Spinal cord (tissue), 10 donors: ENCODE results near the gene IGDCC3. TPM values are rescaled to one million over a fixed set of nuclear protein-coding genes. Genes with fewer than 3 reads are reported as not detected.

Source experiments
- DNase-seq, 6 donors: peaks; one replicate each; pipeline versions ENCODE4 v3.0.0 to v3.0.0-alpha.2; 2013 to 2015; ENCODE audit warnings: low spot score in 6 of 6, low read depth in 4 of 6
- H3K27ac ChIP-seq: one replicate; pipeline ENCODE4 v1.5.1; 2013; ENCODE audit warnings: low read depth, low read length, control low read depth
- H3K27me3 ChIP-seq: one replicate; pipeline ENCODE4 v1.6.1; 2013; ENCODE audit warnings: low read length; ENCODE audit not compliant: control insufficient read depth, insufficient read depth
- H3K36me3 ChIP-seq: one replicate; pipeline ENCODE4 v1.6.1; 2013; ENCODE audit warnings: low read length; ENCODE audit not compliant: control insufficient read depth, insufficient read depth
- H3K4me1 ChIP-seq: one replicate; pipeline ENCODE4 v1.6.1; 2013; ENCODE audit warnings: low read length; ENCODE audit not compliant: control insufficient read depth, insufficient read depth
- H3K4me3 ChIP-seq: one replicate; pipeline ENCODE4 v1.5.1; 2013; ENCODE audit warnings: low read depth, low read length, control low read depth
- H3K9me3 ChIP-seq: one replicate; pipeline ENCODE4 v1.6.1; 2013; ENCODE audit warnings: low read length; ENCODE audit not compliant: control insufficient read depth, insufficient read depth
- WGBS: methylation state at CpG from one replicate; pipeline ENCODE4 v1.1.5; 2013; ENCODE audit warnings: missing lambda C conversion rate; ENCODE audit not compliant: insufficient coverage; 5-methylcytosine and 5-hydroxymethylcytosine counted together
- long read RNA-seq, 4 donors: transcript quantifications; one replicate each; lab custom pipeline, GENCODE V29; 2026
- polyA plus RNA-seq, 2 donors: library from polyadenylated mRNA; unstranded; fragments of 120-200 nt; gene quantifications; one replicate each; pipeline ENCODE4 v1.2.1, GENCODE V29; 2013; ENCODE audit not compliant: insufficient read length in 2 of 2
- total RNA-seq, 2 donors: library from RNA; depleted of rRNA in 1 of 2; stranded (reverse); fragments of 120-200 nt in 1 of 2; fragments of >200 nt in 1 of 2; gene quantifications; one replicate each; pipeline versions ENCODE4 v1.2.3 to v1.2.4, GENCODE V29; 2013 to 2014
- donor health status: healthy.

Gene IGDCC3
- 1 to 10 TPM; 3.6 to 4.7 TPM for total RNA-seq
- polyA plus RNA-seq, result 10 to 100 TPM; 17.0 to 20.7 TPM
- long read RNA-seq, donor 1, result 0 reads
- long read RNA-seq, donor 2, result 0 reads
- long read RNA-seq, donor 3, full-length matches to known transcripts, result 1 of 1 reads
- long read RNA-seq, donor 3, partial matches to known transcripts, result 0 of 1 reads
- long read RNA-seq, donor 3, other reads (novel, unspliced or antisense), result 0 of 1 reads
- long read RNA-seq, donor 4, full-length matches to known transcripts, result 1 of 1 reads
- long read RNA-seq, donor 4, partial matches to known transcripts, result 0 of 1 reads
- long read RNA-seq, donor 4, other reads (novel, unspliced or antisense), result 0 of 1 reads

DNA sequence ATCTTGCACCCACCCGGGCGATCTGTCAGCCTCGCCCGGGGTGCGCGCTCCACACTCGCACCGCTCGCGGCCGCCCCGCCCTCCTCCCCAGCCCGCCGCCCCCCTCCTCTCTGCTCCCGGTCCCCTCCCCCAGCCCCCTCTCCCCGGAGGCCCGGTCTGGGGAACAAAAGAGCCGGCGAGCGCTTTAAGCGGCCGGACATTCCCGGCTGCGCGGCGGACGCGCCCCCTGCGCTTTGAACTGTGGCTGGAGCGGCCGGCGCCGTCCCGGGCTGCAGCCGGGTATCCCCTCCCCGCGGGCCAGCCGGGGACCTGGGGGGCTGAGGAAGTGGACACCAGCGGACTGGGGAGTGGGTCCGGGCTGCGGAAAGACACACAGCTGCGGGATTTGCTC lies at the start of gene IGDCC3:
TSS of gene IGDCC3 (minus strand) at position 27 of the 391 bp plus-strand sequence. CDS start 214 bp downstream, outside the sequence.
- H3K36me3 ChIP-seq, result peaks cover 17% of the 10 kb centered on the region
- no peaks in the 10 kb centered on the region for H3K9me3 ChIP-seq
- DNase-seq, result peak in 3 of 6 donors; percentile 43 to 87 (median 85)
- H3K4me3 ChIP-seq, result peak within 1 kb of the TSS; percentile 84
- H3K4me1 ChIP-seq, result peaks cover 39% of the 10 kb centered on the region
- no peaks in the 10 kb centered on the region for H3K27me3 ChIP-seq
- WGBS, result 0% methylated on average over 26 of the region's 42 CpGs
- H3K27ac ChIP-seq, result peak within 1 kb of the TSS; percentile 89

DNA sequence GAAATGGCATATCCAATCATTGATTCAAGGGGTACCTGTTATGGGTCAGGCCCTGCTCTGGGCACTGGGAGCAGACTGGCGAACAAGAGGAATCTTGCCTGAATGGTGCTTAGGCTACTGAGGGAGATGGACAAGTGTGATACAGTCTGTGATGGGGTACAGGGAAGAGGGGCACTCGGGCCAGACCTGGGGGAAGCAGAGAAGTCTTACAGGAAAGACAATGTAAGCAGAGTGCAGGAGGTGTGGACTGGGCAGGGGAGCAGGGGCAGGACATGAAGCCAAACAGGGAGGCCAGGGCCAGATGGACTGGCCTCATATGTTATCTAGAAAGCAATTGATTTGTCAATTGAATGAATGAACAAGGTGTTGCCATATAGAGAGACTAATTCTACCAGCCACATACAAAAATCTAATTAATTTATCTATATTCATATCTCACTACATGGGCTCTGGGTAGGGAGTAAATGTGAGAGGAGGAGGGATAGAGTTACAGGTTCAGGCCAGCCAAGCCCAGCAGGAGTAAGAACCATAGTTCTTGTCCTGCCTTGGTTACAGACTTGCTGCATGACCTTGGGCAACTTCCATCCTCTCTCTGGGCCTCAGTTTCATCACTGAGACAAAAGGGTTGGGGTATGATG lies 48.5 kb upstream of the IGDCC3 start:
- Histone ChIP-seq H3K4me3 (no peak overlapping the region), H3K27me3 (no peaks in the 10 kb centered on the region), H3K4me1 (peaks cover 17% of the 10 kb centered on the region), H3K9me3 (no peaks in the 10 kb centered on the region), H3K36me3 (no peaks in the 10 kb centered on the region), H3K27ac (no peak overlapping the region)
- 89% methylated on average over 2 of the region's 2 CpGs for WGBS
- no peak for DNase-seq

DNA sequence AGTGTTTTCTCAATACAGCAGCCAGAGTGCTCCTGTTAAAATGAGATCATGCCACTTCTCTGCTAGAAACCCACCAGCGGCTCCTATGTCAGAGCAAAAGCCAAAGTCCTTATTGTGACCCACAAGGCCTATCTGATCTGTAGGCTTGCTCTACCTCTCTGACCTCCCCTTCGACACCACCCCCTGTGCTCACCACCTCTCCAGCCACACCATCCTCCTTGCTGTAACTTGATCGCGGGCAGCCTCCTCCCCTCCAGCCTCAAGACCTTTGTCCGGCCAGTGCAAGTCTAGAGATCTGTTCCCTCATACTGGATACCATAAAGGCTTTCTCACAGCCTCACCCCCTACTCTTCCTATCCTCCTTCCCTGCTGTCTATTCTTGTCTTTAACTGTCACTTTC lies 46.9 kb upstream of the IGDCC3 start:
- Histone ChIP-seq H3K4me3 (no peak overlapping the region), H3K4me1 (peaks cover 26% of the 10 kb centered on the region), H3K27me3 (peaks cover 3% of the 10 kb centered on the region), H3K27ac (no peak overlapping the region), H3K36me3 (no peaks in the 10 kb centered on the region), H3K9me3 (no peaks in the 10 kb centered on the region)
- 77% methylated on average over 5 of the region's 5 CpGs for WGBS
- DNase-seq, result no peak

DNA sequence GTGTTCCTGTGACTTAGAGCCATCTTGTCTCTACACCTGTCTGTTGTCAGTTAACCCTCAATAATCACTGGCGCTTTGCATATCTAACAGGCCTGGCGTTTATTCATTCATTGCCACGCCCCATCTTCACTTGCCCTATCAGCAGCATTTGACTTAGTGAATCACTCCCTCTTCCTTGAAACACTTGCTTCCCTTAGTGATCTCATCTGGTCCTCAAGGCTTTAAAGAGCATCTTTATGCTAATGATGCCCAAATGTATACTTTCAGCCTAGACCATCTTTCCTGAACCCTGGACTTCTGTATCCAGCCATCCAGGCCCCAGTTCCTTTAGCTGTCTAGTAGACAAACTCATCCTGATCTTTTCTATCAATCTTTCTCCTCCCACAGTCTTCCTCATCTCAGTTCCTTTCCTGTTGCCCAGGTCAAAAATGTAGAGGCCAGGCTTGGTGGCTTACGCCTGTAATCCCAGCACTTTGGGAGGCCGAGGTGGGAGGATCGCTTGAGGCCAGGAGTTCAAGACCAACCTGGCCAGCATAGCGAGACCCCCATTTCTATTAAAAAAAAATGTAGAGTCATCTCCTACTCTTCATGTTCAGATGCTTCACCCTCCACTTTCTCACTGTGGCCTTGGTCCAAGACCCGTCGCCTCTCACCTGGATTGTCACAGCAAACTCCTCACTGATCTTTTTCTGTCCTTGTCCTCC lies 46.3 kb upstream of the IGDCC3 start:
- H3K4me3 ChIP-seq, result no peak overlapping the region
- H3K4me1 ChIP-seq, result peaks cover 26% of the 10 kb centered on the region
- H3K36me3 ChIP-seq, result no peaks in the 10 kb centered on the region
- no peak overlapping the region for H3K27ac ChIP-seq
- 88% methylated on average over 7 of the region's 9 CpGs for WGBS
- no peaks in the 10 kb centered on the region for H3K9me3 ChIP-seq
- DNase-seq, result peak in 1 of 6 donors; percentile 3
- H3K27me3 ChIP-seq, result peaks cover 3% of the 10 kb centered on the region

DNA sequence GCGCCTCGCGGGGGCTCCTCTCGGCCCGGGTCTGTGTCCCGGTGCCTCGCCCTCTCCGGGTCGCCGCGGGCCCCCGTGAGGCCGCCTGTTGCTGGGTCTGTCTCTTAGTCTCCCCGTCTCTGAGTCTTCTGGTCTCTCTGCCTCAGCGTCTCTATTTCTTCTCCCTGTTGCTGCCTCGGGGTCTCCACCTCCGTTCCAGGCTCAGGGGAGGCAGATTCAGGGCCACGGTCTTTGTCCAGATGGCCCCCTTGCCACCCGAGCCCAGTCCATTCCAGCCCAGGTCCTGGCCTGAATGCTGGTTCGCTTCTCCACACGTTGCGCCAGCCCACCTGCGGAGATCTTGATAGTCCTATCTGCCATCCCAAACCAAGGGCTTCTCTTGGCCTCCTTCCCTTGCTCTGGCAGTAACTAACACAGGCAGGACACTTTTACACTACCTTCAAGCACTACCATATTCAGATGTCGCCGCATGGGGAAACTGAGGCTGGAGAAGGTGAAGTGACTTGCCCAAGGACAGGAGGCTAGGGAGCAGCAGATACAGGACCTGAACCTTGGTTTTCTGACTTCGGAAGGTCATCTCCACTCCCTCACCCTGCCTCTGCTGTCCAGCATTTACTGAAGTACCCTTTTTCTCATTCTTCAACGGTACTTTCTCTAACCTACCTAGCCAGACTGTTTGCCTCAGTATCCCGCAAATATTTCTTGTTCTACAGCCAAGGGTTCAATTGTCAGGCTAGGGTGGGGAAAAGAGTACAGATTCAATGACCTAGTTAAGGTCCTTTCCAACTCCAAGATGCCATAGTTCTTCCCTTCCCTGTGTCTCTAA lies 45.6 kb upstream of the IGDCC3 start:
- 17% methylated on average over 26 of the region's 28 CpGs for WGBS
- Histone ChIP-seq H3K36me3 (no peaks in the 10 kb centered on the region), H3K4me1 (peaks cover 26% of the 10 kb centered on the region), H3K27me3 (peaks cover 3% of the 10 kb centered on the region), H3K9me3 (no peaks in the 10 kb centered on the region), H3K4me3 (peak overlapping the region; percentile 43), H3K27ac (peak overlapping the region; percentile 47)
- peak in 2 of 6 donors; percentile 32 to 33 for DNase-seq

DNA sequence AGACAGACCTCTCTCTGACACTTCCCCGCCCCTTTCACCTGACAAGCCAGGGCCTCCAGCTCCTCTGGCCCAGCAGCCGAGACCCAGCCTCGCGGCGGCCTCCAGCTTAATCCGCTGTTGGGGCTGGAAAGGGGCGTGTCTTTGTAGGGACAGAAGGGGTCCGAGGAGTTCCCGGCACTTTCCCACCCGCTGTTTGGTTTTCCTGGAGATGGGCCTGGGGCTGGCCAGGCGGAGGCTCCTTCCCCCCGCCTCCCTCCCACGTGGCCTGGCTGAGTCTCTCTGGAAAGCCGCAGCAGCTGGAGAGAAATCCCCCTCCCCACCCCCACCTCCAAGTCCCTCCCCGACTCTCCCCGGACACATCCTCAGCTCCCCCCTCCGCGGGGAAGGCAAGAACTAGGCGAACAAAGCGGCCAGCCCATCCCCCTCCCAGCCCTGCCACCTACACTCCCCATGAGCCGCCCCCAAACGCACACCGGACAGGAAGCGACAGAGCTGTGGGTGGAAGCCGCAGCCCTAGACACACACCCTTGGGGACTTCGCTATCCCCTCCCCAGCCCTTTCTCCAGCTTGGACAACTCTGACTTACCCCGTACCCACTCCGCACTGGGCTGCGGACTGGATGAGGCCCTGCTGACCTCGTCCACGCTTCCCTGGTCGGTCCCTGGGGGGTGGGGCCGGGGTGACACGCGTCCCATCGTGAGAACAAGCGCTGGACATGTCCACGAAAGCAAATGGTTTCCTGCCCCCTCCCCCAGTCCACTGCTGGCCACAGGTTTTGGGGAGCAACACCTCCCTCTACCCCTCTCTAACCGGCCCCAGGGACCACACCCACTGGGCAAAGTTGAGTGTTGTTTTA lies 43.8 kb upstream of the IGDCC3 start:
- Histone ChIP-seq H3K4me1 (peaks cover 38% of the 10 kb centered on the region), H3K27ac (peak overlapping the region; percentile 83), H3K36me3 (no peaks in the 10 kb centered on the region), H3K27me3 (peaks cover 3% of the 10 kb centered on the region), H3K4me3 (peak overlapping the region; percentile 64), H3K9me3 (no peaks in the 10 kb centered on the region)
- WGBS, result 0% methylated on average over 33 of the region's 39 CpGs
- DNase-seq, result peak in 4 of 6 donors; percentile 71 to 94 (median 84)

DNA sequence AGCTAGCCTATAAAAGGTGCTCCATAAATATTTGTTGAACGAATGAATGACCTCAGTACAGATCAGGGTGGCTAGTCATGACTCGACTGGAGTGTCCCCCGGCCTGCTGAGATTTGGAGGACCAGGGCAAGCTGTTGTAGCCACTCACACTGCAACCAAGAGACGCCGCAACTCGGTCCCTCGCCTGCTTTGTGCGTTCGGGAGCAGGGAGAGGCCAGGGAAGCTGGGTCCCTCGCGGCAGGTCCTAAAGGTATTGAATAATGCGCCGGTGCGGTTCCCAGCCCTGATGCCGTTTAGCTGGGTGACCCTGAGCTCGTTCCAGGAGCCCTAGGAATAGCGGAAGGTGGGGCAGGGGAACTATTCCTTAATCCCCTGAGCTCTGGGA lies 43.2 kb upstream of the IGDCC3 start:
- Histone ChIP-seq H3K36me3 (no peaks in the 10 kb centered on the region), H3K27me3 (peaks cover 3% of the 10 kb centered on the region), H3K27ac (peak overlapping the region; percentile 83), H3K4me3 (peak overlapping the region; percentile 64), H3K9me3 (no peaks in the 10 kb centered on the region), H3K4me1 (peaks cover 44% of the 10 kb centered on the region)
- 20% methylated on average over 16 of the region's 17 CpGs for WGBS
- DNase-seq, result no peak

DNA sequence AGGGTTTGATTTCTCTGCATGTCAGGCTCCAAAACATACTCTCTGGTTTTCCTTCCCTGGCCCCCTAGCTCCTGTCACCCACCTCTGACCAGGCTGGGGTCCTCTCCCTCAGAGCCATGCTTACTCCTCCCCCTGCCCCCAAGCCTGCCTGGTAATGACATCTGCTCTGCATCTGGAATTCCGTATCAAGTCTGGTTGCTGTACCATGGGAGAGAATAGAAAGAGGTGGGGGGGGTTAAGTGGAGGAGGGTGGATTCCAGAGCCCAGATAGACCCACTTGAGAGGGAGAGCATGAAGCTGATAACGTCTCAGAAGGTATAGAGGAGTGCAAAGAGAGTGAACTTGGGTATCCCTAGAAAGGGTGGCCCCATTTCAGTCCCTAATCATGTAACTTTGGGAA lies 40.8 kb upstream of the IGDCC3 start:
- no peak for DNase-seq
- H3K27ac ChIP-seq, result no peak overlapping the region
- peaks cover 3% of the 10 kb centered on the region for H3K27me3 ChIP-seq
- peaks cover 61% of the 10 kb centered on the region for H3K4me1 ChIP-seq
- H3K36me3 ChIP-seq, result no peaks in the 10 kb centered on the region
- H3K9me3 ChIP-seq, result no peaks in the 10 kb centered on the region
- 57% methylated on average over 1 of the region's 2 CpGs for WGBS
- H3K4me3 ChIP-seq, result no peak overlapping the region
